Measurements from ENCODE around the gene CEP85L.

DNA sequence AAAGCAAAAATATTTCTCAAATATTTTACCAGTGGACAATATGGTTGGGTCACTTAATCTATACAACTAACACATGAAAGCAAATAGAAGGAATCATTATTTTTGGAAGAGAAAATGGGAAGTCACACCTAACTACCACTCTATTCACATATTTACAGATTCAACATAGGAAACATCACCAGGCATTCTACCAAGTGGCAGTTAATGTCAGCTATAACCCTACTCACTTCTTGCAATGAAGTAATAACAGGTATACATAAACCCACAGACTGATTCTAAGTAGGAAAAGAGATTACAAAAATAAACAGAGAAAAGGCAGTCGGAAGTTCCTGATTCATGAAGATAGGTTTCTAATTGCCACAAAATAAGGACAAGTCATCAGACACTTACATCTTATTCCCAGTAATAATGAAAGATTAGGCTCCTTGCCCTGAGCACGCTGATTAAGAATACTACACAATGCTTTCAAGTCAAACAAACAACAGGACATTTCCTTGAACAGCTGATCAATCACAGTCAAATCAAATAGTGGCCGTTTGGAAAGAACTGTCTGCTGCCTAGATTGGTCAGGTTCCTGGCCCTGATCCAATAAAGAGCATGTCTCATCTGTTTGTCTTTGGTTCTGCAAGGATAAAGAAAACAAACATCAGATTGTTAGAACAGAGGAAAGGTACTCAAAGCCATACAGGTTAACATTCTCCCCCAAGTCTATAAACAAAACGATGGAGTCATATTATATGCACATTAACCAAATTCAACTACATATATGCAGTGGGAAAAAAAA is 182.5 kb downstream of the CEP85L start:
- TF ChIP-seq, protein P1, sequence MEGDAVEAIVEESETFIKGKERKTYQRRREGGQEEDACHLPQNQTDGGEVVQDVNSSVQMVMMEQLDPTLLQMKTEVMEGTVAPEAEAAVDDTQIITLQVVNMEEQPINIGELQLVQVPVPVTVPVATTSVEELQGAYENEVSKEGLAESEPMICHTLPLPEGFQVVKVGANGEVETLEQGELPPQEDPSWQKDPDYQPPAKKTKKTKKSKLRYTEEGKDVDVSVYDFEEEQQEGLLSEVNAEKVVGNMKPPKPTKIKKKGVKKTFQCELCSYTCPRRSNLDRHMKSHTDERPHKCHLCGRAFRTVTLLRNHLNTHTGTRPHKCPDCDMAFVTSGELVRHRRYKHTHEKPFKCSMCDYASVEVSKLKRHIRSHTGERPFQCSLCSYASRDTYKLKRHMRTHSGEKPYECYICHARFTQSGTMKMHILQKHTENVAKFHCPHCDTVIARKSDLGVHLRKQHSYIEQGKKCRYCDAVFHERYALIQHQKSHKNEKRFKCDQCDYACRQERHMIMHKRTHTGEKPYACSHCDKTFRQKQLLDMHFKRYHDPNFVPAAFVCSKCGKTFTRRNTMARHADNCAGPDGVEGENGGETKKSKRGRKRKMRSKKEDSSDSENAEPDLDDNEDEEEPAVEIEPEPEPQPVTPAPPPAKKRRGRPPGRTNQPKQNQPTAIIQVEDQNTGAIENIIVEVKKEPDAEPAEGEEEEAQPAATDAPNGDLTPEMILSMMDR (IDR thresholded peaks at IDR 0.05) = no peak
- no peak for TF ChIP-seq EP300 (IDR thresholded peaks at IDR 0.05; ENCODE audit: low read depth)
- TF ChIP-seq POLR2A (IDR thresholded peaks at IDR 0.05) = no peak

Measured in transverse colon (tissue), 3 donors.